ENCODE measurements around the gene YIPF4.
"Not testable (repeated sequence)": the region's sequence is repeated elsewhere in the genome, so short reads cannot be mapped to it uniquely, and the experiment has no call there.

YIPF4 gene

GRCh38 chr2:32289165-32289999 is 11.7 kb downstream of the YIPF4 start:
- no peak for DNase-seq

- DNase-seq, result no peak
Observed at GRCh38 chr2:32290000-32290339, 12.3 kb downstream of the YIPF4 start.

GRCh38 chr2:32291746-32292145 is 14.0 kb downstream of the YIPF4 start:
- no peak for DNase-seq

GRCh38 chr2:32293493-32293892 is 15.8 kb downstream of the YIPF4 start:
- DNase-seq, result not testable (repeated sequence)

GRCh38 chr2:32293966-32294562 is 16.4 kb downstream of the YIPF4 start:
- DNase-seq, result not testable (repeated sequence)

- no peak for DNase-seq
Observed at GRCh38 chr2:32310577-32310976, 32.9 kb downstream of the YIPF4 start.

- no peak for DNase-seq
Observed at GRCh38 chr2:32314886-32315285, 37.2 kb downstream of the YIPF4 start.

GRCh38 chr2:32328679-32329078 is 51.0 kb downstream of the YIPF4 start:
- DNase-seq, result not testable (repeated sequence)

- not testable (repeated sequence) for DNase-seq
Observed at GRCh38 chr2:32329180-32329980, 51.7 kb downstream of the YIPF4 start.

GRCh38 chr2:32330136-32330535 is 52.4 kb downstream of the YIPF4 start:
- DNase-seq, result no peak

GRCh38 chr2:32342801-32343200 is 65.1 kb downstream of the YIPF4 start:
- DNase-seq, result no peak

- DNase-seq, result not testable (repeated sequence)
Observed at GRCh38 chr2:32350797-32351196, 73.1 kb downstream of the YIPF4 start.

- no peak for DNase-seq
Observed at GRCh38 chr2:32355976-32356680, 78.4 kb downstream of the YIPF4 start.

- peak; percentile 78 for DNase-seq
Observed at GRCh38 chr2:32356681-32357317, 79.1 kb downstream of the YIPF4 start, which contains the start of gene BIRC6. Gene BIRC6, plus strand, starts transcription at chr2:32357023. Its CDS starts 139 bp downstream, at chr2:32357162.

- DNase-seq, result no peak
Observed at GRCh38 chr2:32357318-32358110, 79.8 kb downstream of the YIPF4 start.

- no peak for DNase-seq
Observed at GRCh38 chr2:32358111-32358482, 80.4 kb downstream of the YIPF4 start.

GRCh38 chr2:32360416-32360815 is 82.7 kb downstream of the YIPF4 start:
- no peak for DNase-seq

- not testable (repeated sequence) for DNase-seq
Observed at GRCh38 chr2:32362997-32363396, 85.3 kb downstream of the YIPF4 start.

- no peak for DNase-seq
Observed at GRCh38 chr2:32363597-32363996, 85.9 kb downstream of the YIPF4 start.

GRCh38 chr2:32364290-32364689 is 86.6 kb downstream of the YIPF4 start:
- not testable (repeated sequence) for DNase-seq

GRCh38 chr2:32365679-32366078 is 88.0 kb downstream of the YIPF4 start:
- not testable (repeated sequence) for DNase-seq
